ENCODE results near the gene RBM11.

Gene RBM11

DNA sequence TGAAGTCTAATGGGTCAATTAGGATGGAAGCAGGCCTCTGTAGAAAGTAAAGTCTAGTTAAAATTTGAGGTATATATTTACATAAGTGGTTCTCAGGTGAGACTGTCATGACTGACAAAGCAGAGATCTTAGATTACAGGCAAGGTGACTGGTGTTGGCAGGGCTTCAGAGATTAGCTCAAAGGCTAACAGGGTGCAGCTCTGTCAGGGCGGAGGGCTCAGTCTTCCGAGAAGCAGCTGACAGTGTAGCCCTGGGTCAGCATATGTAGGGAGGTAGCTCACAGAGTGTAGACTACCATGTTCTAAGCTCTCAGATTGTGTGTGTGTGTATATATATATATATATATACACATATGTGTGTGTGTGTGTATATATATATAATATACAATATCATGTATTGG lies 54.7 kb downstream of the RBM11 start:
- no peak for DNase-seq (ENCODE audit: low read depth in 3 of 3)

DNA sequence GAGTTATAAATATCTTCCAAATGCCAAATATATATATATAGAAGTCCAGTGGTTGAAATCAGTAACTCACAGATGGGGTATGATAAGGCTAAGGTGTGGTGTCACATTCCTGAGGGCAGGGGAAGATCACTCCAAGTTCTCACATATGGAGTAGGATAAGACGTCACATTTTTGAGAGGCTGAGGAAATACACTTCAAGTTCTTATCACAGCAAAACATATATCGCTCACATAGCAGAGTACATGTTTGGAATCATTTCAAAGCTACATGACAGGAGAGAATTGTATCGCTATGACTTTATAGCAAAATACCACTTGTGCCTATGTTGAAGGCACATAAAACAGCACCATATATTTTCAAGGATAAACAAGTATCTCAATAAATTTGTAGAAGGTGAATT lies 55.1 kb downstream of the RBM11 start:
- no peak for DNase-seq (ENCODE audit: low read depth in 3 of 3)

DNA sequence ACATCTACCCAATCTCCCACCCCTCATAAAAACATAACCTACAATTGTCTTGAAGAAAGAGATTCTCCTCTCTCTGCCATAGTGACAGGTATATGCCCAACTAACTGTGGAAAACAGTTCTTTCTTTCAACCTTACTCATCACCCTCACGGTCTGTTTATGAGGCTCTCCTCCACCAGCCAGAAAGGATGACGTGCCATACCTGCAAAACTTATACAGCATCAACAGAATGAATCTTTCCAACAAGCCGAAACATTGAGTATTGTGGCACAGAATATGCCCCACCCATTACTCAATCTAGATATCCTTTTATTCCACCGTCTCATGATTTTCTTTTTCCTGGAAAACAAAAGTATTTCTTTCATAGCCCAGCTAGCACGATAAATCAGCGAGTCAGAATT lies 55.7 kb downstream of the RBM11 start:
- no peak for DNase-seq (ENCODE audit: low read depth in 3 of 3)

DNA sequence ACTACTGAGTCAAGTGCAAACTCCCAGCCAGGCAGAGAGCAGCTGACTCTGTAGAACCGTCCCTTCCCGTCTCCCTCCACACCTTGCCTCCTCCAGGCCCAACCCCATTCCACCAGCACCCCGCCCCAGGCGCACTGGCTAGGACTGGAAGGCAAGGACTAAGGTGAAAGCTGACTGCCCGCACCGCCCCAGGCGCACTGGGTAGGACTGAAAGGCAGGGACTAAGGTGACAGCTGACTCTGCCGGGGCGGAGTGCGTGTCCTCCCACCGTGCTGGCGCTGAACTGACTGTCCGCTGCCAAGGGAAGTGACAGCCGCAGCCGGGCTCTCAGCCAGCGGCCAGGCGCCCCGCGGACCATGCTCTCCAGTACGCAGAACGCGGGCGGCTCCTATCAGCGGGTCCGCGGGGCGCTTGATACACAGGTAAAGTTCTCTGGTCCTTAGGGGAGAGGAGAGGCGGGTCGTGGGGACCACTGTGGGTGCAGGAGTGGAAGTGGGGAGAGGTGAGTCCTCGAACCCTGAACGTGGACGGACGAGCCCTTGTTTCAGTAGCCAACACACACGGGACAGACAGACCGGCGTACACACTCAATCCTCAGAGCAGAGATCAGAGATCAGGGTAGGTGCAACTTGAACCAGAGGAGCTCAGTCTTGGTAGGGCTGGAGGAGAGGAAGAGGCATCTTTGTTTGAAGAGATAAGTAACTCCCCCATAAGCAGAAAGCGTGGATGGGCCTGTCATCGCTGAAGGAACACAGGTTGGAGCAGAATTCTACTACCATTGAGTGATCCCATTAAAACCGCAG lies 58.0 kb downstream of the RBM11 start:
- DNase-seq (ENCODE audit: low read depth in 3 of 3) = no peak

DNA sequence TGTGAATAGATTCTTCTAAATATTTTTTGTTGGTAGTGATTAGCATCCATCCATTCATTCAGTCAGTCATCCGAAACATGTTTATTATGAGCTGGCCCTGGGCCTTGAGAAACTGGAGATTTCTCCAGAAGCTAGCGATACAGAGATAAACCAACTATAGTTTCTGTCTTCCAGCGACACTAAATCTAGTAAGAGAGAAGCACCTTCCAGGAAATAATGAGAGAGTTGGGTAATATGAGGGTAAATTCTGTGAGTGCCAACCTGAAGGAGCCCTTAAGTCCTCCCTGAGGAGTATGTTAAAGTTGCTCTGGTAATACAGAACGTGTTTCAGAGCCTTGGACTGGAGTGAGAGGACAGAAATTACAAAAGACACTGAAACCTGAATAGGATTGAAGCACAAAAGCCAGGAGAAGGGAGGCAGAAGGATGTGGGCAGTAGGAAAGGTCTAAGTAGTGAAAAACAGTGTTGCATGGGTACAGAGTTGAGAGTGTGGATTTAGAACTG lies 59.8 kb downstream of the RBM11 start:
- DNase-seq (ENCODE audit: low read depth in 3 of 3) = no peak

All from stimulated activated CD4-positive, alpha-beta T cell treated with anti-CD3 and anti-CD28 coated beads, TNF-alpha, amount 100 ng/mL, for 4 hours (primary cell).